GM13977 (cell line): Measurements from ENCODE around the gene NOL4L.

Experiments used
- DNase-seq: peaks from one replicate; pipeline ENCODE4 v3.0.0; 2012; ENCODE audit warnings: low spot score
- CTCF ChIP-seq: IDR thresholded peaks from 2 replicates; pipeline ENCODE4 v1.5.1; 2012; ENCODE audit warnings: mild to moderate bottlenecking, control low read depth; ENCODE audit not compliant: insufficient read depth; ENCODE audit errors: extremely low read depth, missing control alignments
- in situ Hi-C: fragments of 300-500 bp; cut with MboI; formaldehyde crosslinking; loops from one replicate; pipeline ENCODE4 v1.12.0; 2022; ENCODE audit warnings: low sequenced_read_pairs, low pct_unique_long_range_greater_than_20kb, mixed read lengths, inconsistent platforms; ENCODE audit not compliant: unreplicated experiment

The NOL4L gene

DNA sequence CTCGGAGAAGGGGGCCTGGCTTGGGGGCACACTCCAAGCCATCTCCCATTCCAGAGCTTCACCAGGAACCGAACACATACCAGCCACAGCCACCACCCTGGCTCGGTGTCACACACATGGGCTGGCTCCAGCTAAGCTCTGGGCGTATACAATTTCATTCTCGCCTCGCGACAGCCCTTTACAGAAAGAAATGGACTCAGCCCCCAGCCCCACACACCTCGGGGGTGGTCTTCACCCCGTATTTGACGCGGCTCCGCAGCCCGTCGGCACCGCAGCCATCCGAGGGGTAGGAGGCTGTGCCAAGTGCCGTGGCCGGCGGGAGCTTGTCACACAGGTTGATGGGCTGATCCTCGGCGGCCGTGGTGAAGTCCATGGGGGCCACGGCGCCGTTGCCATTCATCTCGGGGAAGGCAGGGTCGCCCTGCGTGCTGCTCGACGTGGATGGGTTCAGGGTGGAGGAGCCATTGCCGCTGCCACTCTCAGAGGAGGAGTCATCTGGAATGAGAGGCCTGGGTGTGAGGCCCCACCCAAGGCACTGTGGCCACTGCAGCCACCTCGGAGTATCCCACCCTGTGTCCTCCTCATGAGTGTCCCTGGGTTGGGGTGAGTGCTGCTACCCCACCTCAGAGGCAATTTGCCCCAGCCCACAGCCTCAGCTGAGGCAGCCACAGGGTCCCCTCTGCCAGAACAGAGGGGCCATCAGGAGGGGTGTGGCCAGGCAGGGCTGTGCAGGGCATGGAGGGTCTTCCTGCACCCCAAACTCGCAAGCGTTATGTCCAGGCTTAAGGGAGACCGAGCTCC lies 129.0 kb downstream of the NOL4L start:
- in situ Hi-C loops = no loop called here
- no peak for DNase-seq
- TF ChIP-seq CTCF = no peak

GRCh38 chr20:32455171-32455900 lies 129.8 kb downstream of the NOL4L start:
- in situ Hi-C loops = no loop called here
- no peak for TF ChIP-seq CTCF
- no peak for DNase-seq

- no peak for TF ChIP-seq CTCF
- in situ Hi-C loops = no loop called here
- DNase-seq = no peak
Observed at GRCh38 chr20:32454164-32455145, 130.7 kb downstream of the NOL4L start.

- no peak for DNase-seq
- no peak for TF ChIP-seq CTCF
- in situ Hi-C loops = no loop called here
Observed at GRCh38 chr20:32453467-32454163, 131.5 kb downstream of the NOL4L start.

DNA sequence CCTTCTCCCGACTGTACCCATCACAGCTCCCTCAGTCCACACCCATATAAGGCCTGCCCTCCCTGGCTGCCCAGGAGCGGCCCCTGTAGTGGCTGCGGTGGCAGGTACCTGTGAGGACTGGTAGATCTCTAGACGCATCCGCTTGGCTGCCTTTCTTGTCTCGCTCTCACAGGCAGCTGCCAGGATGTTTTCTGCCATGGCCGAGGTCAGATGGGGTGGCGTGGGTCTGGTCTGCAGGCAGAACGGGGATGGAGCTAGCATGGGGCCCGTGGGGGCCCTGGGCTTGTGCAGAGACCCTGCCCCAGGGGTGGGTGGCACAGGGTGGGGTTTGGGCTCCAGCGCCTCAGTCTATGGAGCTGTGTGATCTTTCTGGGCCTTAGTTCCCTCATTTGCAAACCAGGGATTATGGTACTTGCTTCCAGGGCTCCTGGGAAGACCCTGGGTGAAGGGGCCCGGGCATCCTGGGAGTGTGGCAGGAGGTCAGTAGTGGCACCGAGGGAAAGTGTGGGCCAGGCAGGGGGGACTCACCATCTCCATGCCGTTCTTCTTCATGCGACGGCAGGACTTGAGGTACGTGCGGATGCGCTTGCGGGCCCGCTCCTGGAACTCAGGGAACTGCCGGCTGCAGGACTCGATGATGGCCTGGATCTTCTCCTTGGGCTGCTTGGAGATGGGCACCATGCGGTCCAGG lies 132.2 kb downstream of the NOL4L start:
- DNase-seq = no peak
- in situ Hi-C loops = no loop called here
- no peak for TF ChIP-seq CTCF
